ENCODE results near the gene PRTFDC1. TPM values are rescaled to one million over a fixed set of nuclear protein-coding genes. Genes with fewer than 3 reads are reported as not detected.
A peak's percentile ranks its signal among the peaks of the same experiment; 100 is the strongest.

The PRTFDC1 gene
- total and polyA plus RNA-seq, 11 donors = 1.9 to 13.1 (median 4.6) TPM

GRCh38 chr10:24872049-24872789 lies 80.2 kb downstream of the PRTFDC1 start:
- intact Hi-C loops (cut with DNase I) = no loop called here

GRCh38 chr10:24871011-24871935 lies 81.1 kb downstream of the PRTFDC1 start:
- DNase-seq (no peak), ATAC-seq (no peak)
- 82 to 90% (median 87%) methylated on average over 13 of the region's 13 CpGs for WGBS, 4 donors
- peaks cover 0 to 28% (median 7%) of the 10 kb centered on the region in 12 donors for H3K4me1 ChIP-seq
- no peaks in the 10 kb centered on the region for H3K36me3 ChIP-seq
- no peaks in the 10 kb centered on the region for H3K27me3 ChIP-seq
- H3K4me3 ChIP-seq = no peak overlapping the region
- H3K27ac ChIP-seq = no peak overlapping the region
- TF ChIP-seq CTCF (IDR thresholded peaks at IDR 0.05) = no peak
- TF ChIP-seq POLR2A (IDR thresholded peaks at IDR 0.05) = no peak
- intact Hi-C loops (cut with DNase I) = no loop called here
- H3K9me3 ChIP-seq = peaks cover 0 to 9% (median 1%) of the 10 kb centered on the region in 12 donors

More at GRCh38 chr10:24872049-24872789, 80.2 kb downstream of the PRTFDC1 start:
- no peak overlapping the region for H3K27ac ChIP-seq
- no peaks in the 10 kb centered on the region for H3K27me3 ChIP-seq
- 71 to 76% (median 75%) methylated on average over 6 of the region's 6 CpGs for WGBS, 4 donors
- H3K4me1 ChIP-seq = peaks cover 0 to 28% (median 6%) of the 10 kb centered on the region in 12 donors
- peak in 1 of 4 donors; percentile 43 for ATAC-seq
- H3K36me3 ChIP-seq = no peaks in the 10 kb centered on the region
- no peak for TF ChIP-seq CTCF (IDR thresholded peaks at IDR 0.05)
- no peak for TF ChIP-seq POLR2A (IDR thresholded peaks at IDR 0.05)
- DNase-seq = no peak
- H3K9me3 ChIP-seq = peaks cover 0 to 9% (median 1%) of the 10 kb centered on the region in 12 donors
- H3K4me3 ChIP-seq = no peak overlapping the region

- H3K9me3 ChIP-seq = peaks cover 0 to 3% (median 0%) of the 10 kb centered on the region in 12 donors
- intact Hi-C loops (cut with DNase I) = no loop called here
- no peaks in the 10 kb centered on the region for H3K27me3 ChIP-seq
- H3K27ac ChIP-seq = peak overlapping the region in 1 of 12 donors; percentile 22
- H3K36me3 ChIP-seq = no peaks in the 10 kb centered on the region
- TF ChIP-seq CTCF (IDR thresholded peaks at IDR 0.05) = no peak
- no peak for TF ChIP-seq POLR2A (IDR thresholded peaks at IDR 0.05)
- peaks cover 0 to 31% (median 7%) of the 10 kb centered on the region in 12 donors for H3K4me1 ChIP-seq
- DNase-seq (no peak), ATAC-seq (no peak)
- H3K4me3 ChIP-seq = no peak overlapping the region
- WGBS, 4 donors = 42 to 57% (median 49%) methylated on average over 2 of the region's 2 CpGs
Measured at GRCh38 chr10:24869354-24870015, 82.9 kb downstream of the PRTFDC1 start.

All from heart left ventricle (tissue), 16 donors.